Breast epithelium (tissue), 3 donors: ENCODE data around the gene C1orf21.

Experiments used
- POLR2A ChIP-seq: fragments of 450-650 bp; IDR thresholded peaks from one replicate; pipeline ENCODE4 v1.6.1; 2016; ENCODE audit warnings: antibody characterized with exemption, mild to moderate bottlenecking, moderate library complexity
- POLR2AphosphoS5 ChIP-seq, 3 donors: sonication (generic); formaldehyde crosslinking; IDR thresholded peaks; one replicate each; pipeline ENCODE4 v1.6.1; 2017; ENCODE audit warnings: antibody characterized with exemption in 3 of 3

DNA sequence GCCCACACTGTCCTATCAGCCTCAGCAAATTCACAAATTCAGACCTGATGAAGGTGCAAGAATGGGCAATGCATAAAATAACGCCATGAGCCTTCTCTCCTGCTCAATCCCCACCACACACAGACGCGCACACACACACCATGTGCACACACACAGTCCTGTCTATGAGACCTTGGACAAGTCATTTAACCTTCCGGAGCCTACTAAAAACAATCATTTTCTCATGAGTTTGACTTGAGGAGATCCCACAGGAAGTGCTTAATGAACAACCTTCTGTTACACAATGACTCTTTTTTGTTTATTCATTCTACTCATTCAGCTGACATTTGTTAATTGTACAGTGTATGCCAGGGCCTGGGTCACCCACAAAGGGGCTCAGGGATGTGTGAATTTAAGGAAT, 242.4 kb downstream of the C1orf21 start:
- TF ChIP-seq POLR2AphosphoS5 (IDR thresholded peaks at IDR 0.05), result no peak
- no peak for TF ChIP-seq POLR2A
